ENCODE data around the gene DYNC1LI2. TPM values are rescaled to one million over a fixed set of nuclear protein-coding genes. Genes with fewer than 3 reads are reported as not detected.

DYNC1LI2 gene
- total RNA-seq, 1 experiment from 2014 or later, result 92.8 TPM

DNA sequence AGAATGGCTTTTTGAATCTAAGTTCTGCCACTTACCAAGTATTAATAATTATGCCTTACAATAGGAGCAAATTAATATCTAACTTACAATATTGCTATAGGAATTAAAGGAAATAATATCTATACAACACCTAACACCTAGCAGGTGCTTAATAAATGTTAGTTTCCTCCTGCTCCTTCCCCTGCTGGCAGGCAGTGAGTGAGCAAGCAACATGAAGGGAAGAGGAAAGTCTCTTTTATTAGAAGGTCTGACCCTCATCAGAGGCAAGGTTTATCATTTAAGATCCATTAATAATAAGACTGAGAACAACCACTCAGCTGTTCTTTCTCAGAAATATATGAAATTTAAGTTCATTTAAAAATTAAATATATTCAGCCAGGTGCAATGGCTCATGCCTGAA, 6.7 kb upstream of the DYNC1LI2 start:
- POLR2A ChIA-PET, result no interaction called here
- BruUV-seq (replicated peaks), result no TSS peak

More for the DNA sequence above, 6.7 kb upstream of the DYNC1LI2 start:
- intact Hi-C loops (cut with micrococcal nuclease), result no loop called here
- Histone ChIP-seq H3K36me3 (ENCODE audit: control insufficient read depth in 1 of 2, insufficient read depth in 2 of 2, low read length in 2 of 2) (no peaks in the 10 kb centered on the region), H3K9me2 (ENCODE audit: insufficient read depth) (no peaks in the 10 kb centered on the region), H2AFZ (ENCODE audit: low read depth, low read length, poor library complexity, severe bottlenecking) (no peak overlapping the region), H3K79me2 (ENCODE audit: insufficient read depth, low read length) (no peaks in the 10 kb centered on the region), H3K4me1 (ENCODE audit: control insufficient read depth in 1 of 2, insufficient read depth in 2 of 2, low read length in 2 of 2) (no peaks in the 10 kb centered on the region), H3K27ac (ENCODE audit: low read depth, low read length) (no peak overlapping the region), H3K4me3 (replicated peaks in 1 of 2; ENCODE audit: low read depth in 1 of 2, low read length in 2 of 2) (no peak overlapping the region), H3K4me2 (ENCODE audit: low read length) (no peak overlapping the region), H4K20me1 (ENCODE audit: insufficient read depth) (no peaks in the 10 kb centered on the region), H3K27me3 (ENCODE audit: insufficient read depth, low read length) (no peaks in the 10 kb centered on the region), H3K9me3 (ENCODE audit: control insufficient read depth in 1 of 2, insufficient read depth in 1 of 2, low read depth in 1 of 2, low read length in 2 of 2) (no peaks in the 10 kb centered on the region), H3K9ac (ENCODE audit: low read length) (no peak overlapping the region)
- DNase-seq (ENCODE audit: low read depth, low spot score) (no peak), ATAC-seq (peak; percentile 53; the same call in 1 of the 2 replicates)
- TF ChIP-seq, protein P1, sequence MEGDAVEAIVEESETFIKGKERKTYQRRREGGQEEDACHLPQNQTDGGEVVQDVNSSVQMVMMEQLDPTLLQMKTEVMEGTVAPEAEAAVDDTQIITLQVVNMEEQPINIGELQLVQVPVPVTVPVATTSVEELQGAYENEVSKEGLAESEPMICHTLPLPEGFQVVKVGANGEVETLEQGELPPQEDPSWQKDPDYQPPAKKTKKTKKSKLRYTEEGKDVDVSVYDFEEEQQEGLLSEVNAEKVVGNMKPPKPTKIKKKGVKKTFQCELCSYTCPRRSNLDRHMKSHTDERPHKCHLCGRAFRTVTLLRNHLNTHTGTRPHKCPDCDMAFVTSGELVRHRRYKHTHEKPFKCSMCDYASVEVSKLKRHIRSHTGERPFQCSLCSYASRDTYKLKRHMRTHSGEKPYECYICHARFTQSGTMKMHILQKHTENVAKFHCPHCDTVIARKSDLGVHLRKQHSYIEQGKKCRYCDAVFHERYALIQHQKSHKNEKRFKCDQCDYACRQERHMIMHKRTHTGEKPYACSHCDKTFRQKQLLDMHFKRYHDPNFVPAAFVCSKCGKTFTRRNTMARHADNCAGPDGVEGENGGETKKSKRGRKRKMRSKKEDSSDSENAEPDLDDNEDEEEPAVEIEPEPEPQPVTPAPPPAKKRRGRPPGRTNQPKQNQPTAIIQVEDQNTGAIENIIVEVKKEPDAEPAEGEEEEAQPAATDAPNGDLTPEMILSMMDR (IDR thresholded peaks at IDR 0.05 in 2 of 3, conservative IDR thresholded peaks at IDR 0.05 in 1 of 3; ENCODE audit: borderline replicate concordance in 1 of 3, insufficient read depth in 1 of 3, low read depth in 2 of 3, low read length in 2 of 3), result peak in 2 of 3 experiments; percentile 15 to 24; a peak in 2 of 6 replicates
- TF ChIP-seq, protein P2, sequence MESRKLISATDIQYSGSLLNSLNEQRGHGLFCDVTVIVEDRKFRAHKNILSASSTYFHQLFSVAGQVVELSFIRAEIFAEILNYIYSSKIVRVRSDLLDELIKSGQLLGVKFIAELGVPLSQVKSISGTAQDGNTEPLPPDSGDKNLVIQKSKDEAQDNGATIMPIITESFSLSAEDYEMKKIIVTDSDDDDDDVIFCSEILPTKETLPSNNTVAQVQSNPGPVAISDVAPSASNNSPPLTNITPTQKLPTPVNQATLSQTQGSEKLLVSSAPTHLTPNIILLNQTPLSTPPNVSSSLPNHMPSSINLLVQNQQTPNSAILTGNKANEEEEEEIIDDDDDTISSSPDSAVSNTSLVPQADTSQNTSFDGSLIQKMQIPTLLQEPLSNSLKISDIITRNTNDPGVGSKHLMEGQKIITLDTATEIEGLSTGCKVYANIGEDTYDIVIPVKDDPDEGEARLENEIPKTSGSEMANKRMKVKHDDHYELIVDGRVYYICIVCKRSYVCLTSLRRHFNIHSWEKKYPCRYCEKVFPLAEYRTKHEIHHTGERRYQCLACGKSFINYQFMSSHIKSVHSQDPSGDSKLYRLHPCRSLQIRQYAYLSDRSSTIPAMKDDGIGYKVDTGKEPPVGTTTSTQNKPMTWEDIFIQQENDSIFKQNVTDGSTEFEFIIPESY (IDR thresholded peaks at IDR 0.05; ENCODE audit: extremely low read depth, insufficient replicate concordance, low read length), result no peak
- ChIA-PET RAD21 (ENCODE audit: low non-redundant PET in 1 of 2, low total read pairs in 2 of 2, uncharacterized antibody in 2 of 2, unreplicated experiment in 2 of 2) (no interaction called here), CTCF (no interaction called here)

Measured in HCT116 (cell line).